A549 (cell line): ENCODE measurements around the gene EEF1A1. TPM values are rescaled to one million over a fixed set of nuclear protein-coding genes. Genes with fewer than 3 reads are reported as not detected.
"Not testable (repeated sequence)": the region's sequence is repeated elsewhere in the genome, so short reads cannot be mapped to it uniquely, and the experiment has no call there.

Experiments
- ATAC-seq, 2 experiments: fragments of 200-7000 bp in 1 of 2; fragments of >200 bp in 1 of 2; cut with Nextera tagmentation in 1 of 2; cut with Tn5 transposase in 1 of 2; 3 replicates each; pipeline versions ENCODE4 v1.8.0 to v1.9.1; 2018 to 2020; ENCODE audit warnings: mild to moderate bottlenecking in 1 of 2, moderate library complexity in 1 of 2
- CTCF ChIA-PET: fragments of 300-600 bp; sonication (Branson Sonifier 250); formaldehyde crosslinking; extraction: SDS; loops from one replicate; lab custom pipeline; 2021; ENCODE audit warnings: antibody characterized with exemption, inconsistent platforms; lab: Yijun Ruan, JAX
- POLR2A ChIA-PET: fragments of 350-600 bp; formaldehyde crosslinking; extraction: SDS; loops from one replicate; lab custom pipeline; 2021; ENCODE audit warnings: antibody characterized with exemption, inconsistent platforms; lab: Yijun Ruan, JAX
- DNase-seq, 2 experiments: peaks; one replicate each; pipeline versions ENCODE4 v3.0.0 to v3.0.0-alpha.2; 2011 to 2016; ENCODE audit warnings: low read depth in 1 of 2, low spot score in 1 of 2
- FAIRE-seq: peaks from 2 replicates; lab custom pipeline; 2011; peaks lifted over from hg19 to GRCh38; lab: Jason Lieb, UNC
- H3K27ac ChIP-seq, 2 experiments: fragments of >200 bp; sonication (Bioruptor Twin); formaldehyde crosslinking; 3 replicates each; pipeline ENCODE4 v1.5.1; 2016 to 2017
- H3K4me1 ChIP-seq: fragments of >200 bp; sonication (Bioruptor Twin); formaldehyde crosslinking; 3 replicates; pipeline ENCODE4 v1.6.1; 2016
- H3K4me2 ChIP-seq: fragments of >200 bp; sonication (Bioruptor Twin); formaldehyde crosslinking; 3 replicates; pipeline ENCODE4 v1.6.1; 2016
- H3K4me3 ChIP-seq: fragments of >200 bp; sonication (Bioruptor Twin); formaldehyde crosslinking; 3 replicates; pipeline ENCODE4 v1.5.1; 2016
- H3K9me3 ChIP-seq: fragments of >200 bp; sonication (Bioruptor Twin); formaldehyde crosslinking; 3 replicates; pipeline ENCODE4 v1.6.1; 2016
- EHF ChIP-seq: fragments of 250-450 bp; sonication (Bioruptor Pico); IDR thresholded peaks from 2 replicates; pipeline ENCODE4 v1.5.0; 2020; ENCODE audit warnings: mild to moderate bottlenecking
- FOSB ChIP-seq: fragments of 250-450 bp; sonication (Bioruptor Pico); IDR thresholded peaks from 2 replicates; pipeline ENCODE4 v1.5.0; 2020; ENCODE audit warnings: mild to moderate bottlenecking, moderate library complexity
- FOSL2 ChIP-seq, 2 experiments: fragments of 450-650 bp in 1 of 2; fragments of >200 bp in 1 of 2; sonication (Bioruptor Twin) in 1 of 2; formaldehyde crosslinking; IDR thresholded peaks; 2 replicates each; pipeline versions ENCODE4 v1.5.0 to v1.6.1; 2016 to 2020; ENCODE audit warnings: mild to moderate bottlenecking in 1 of 2, moderate library complexity in 1 of 2
- HOXA7 ChIP-seq: fragments of 250-450 bp; sonication (Bioruptor Pico); IDR thresholded peaks from 2 replicates; pipeline ENCODE4 v1.5.0; 2020; ENCODE audit warnings: mild to moderate bottlenecking, moderate library complexity
- HOXB5 ChIP-seq: fragments of 250-450 bp; sonication (Bioruptor Pico); IDR thresholded peaks from 2 replicates; pipeline ENCODE4 v1.5.0; 2020; ENCODE audit warnings: mild to moderate bottlenecking, moderate library complexity
- JUN ChIP-seq, 2 experiments: fragments of >200 bp; sonication (Bioruptor Twin); formaldehyde crosslinking; IDR thresholded peaks; 2 replicates in 1 of 2; 3 replicates in 1 of 2; pipeline ENCODE4 v1.6.1; 2016 to 2017
- MAX ChIP-seq: IDR thresholded peaks from 2 replicates; pipeline ENCODE4 v1.6.1; 2012
- POLR2AphosphoS2 ChIP-seq: conservative IDR thresholded peaks from 2 replicates; pipeline ENCODE4 v1.6.1; 2012; ENCODE audit warnings: low read length, improper control_type of control experiment, inconsistent platforms
- RARB ChIP-seq: fragments of 250-450 bp; sonication (Bioruptor Pico); IDR thresholded peaks from 2 replicates; pipeline ENCODE4 v1.8.0; 2021; ENCODE audit warnings: mild to moderate bottlenecking, moderate library complexity
- TFCP2L1 ChIP-seq: fragments of 250-450 bp; sonication (Bioruptor Pico); IDR thresholded peaks from 2 replicates; pipeline ENCODE4 v1.5.0; 2021; ENCODE audit warnings: mild to moderate bottlenecking
- TP53 ChIP-seq: fragments of 250-450 bp; sonication (Bioruptor Pico); IDR thresholded peaks from 2 replicates; pipeline ENCODE4 v1.5.0; 2021; ENCODE audit warnings: mild to moderate bottlenecking, moderate library complexity
- ZC3H11A ChIP-seq: fragments of 450-650 bp; IDR thresholded peaks from 2 replicates; pipeline ENCODE4 v1.6.1; 2014; ENCODE audit warnings: antibody characterized with exemption, mild to moderate bottlenecking
- WGBS: methylation state at CpG from one replicate; pipeline ENCODE4 v1.1.6; 2017; ENCODE audit errors: missing lambda C conversion rate; 5-methylcytosine and 5-hydroxymethylcytosine counted together
- polyA plus RNA-seq, 4 experiments: library from polyadenylated mRNA; depleted of rRNA in 3 of 4; stranded (reverse); fragments of >200 nt; fragmentation: RNase III in 1 of 4; extraction: RNeasy Plus Mini Kit Qiagen cat#74134 plus additional on column Dnase treatment in 1 of 4; gene quantifications; 2 replicates in 3 of 4; 3 replicates in 1 of 4; pipeline ENCODE4 v1.2.3, GENCODE V29; 2011 to 2017
- TF ChIP-seq, protein P1 (sequence below): fragments of 250-450 bp; sonication (Bioruptor Pico); IDR thresholded peaks from 2 replicates; pipeline ENCODE4 v1.5.0; 2021; ENCODE audit warnings: mild to moderate bottlenecking, moderate library complexity, borderline replicate concordance
- TF ChIP-seq, protein P2 (sequence below): fragments of 200-600 bp; sonication (generic); IDR thresholded peaks from 2 replicates; pipeline ENCODE4 v1.6.1; 2016; ENCODE audit warnings: antibody characterized with exemption, mild to moderate bottlenecking, moderate library complexity
- TF ChIP-seq, protein P3 (sequence below): IDR thresholded peaks from 2 replicates; pipeline ENCODE4 v1.6.1; 2012

EEF1A1 gene
- polyA plus RNA-seq, 2 of the 4 experiments (the other 2 are of a cell fraction) = 5,660 to 9,755 TPM

DNA sequence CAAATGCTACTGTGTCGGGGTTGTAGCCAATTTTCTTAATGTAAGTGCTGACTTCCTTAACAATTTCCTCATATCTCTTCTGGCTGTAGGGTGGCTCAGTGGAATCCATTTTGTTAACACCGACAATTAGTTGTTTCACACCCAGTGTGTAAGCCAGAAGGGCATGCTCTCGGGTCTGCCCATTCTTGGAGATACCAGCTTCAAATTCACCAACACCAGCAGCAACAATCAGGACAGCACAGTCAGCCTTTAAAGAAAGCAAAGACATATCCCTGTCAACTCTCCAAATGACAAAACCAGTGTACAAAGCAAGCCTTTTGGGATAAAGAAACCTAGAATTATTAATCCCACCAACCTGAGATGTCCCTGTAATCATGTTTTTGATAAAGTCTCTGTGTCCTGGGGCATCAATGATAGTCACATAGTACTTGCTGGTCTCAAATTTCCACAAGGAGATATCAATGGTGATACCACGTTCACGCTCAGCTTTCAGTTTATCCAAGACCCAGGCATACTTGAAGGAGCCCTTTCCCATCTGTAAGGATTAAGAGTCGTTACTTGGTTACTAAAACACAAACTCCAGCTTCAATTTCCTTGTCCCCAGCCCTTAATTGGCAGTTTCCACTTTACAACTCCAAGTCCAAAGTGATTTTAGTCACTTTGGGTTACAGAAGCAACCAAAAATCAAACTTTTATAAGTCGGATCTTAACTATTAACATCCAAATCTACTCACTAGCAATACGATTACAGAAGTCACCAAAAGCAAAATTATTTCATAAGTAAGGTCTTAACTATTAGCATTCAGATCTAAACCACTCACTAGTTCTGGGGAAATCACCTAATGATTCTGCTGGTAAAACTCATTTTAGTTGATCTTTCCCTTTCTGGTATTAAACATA, 1.6 kb downstream of the EEF1A1 start:
- H3K4me1 ChIP-seq = peaks cover 39% of the 10 kb centered on the region
- 1% methylated on average over 5 of the region's 8 CpGs for WGBS
- ATAC-seq, DNase-seq: not testable (repeated sequence)
- peak; percentile 95 for TF ChIP-seq HOXA7 (CRISPR knock-in tag)
- peak; percentile 86; the same call in 1 of the 2 replicates for TF ChIP-seq TFCP2L1 (CRISPR knock-in tag)
- TF ChIP-seq RARB (CRISPR knock-in tag) = peak; percentile 87; the same call in 1 of the 2 replicates
- TF ChIP-seq, protein P1, sequence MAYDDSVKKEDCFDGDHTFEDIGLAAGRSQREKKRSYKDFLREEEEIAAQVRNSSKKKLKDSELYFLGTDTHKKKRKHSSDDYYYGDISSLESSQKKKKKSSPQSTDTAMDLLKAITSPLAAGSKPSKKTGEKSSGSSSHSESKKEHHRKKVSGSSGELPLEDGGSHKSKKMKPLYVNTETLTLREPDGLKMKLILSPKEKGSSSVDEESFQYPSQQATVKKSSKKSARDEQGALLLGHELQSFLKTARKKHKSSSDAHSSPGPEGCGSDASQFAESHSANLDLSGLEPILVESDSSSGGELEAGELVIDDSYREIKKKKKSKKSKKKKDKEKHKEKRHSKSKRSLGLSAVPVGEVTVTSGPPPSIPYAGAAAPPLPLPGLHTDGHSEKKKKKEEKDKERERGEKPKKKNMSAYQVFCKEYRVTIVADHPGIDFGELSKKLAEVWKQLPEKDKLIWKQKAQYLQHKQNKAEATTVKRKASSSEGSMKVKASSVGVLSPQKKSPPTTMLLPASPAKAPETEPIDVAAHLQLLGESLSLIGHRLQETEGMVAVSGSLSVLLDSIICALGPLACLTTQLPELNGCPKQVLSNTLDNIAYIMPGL (CRISPR knock-in tag) = peak; percentile 45; the same call in 1 of the 2 replicates
- TF ChIP-seq FOSB (CRISPR knock-in tag) = peak; percentile 94
- TF ChIP-seq, protein P2, sequence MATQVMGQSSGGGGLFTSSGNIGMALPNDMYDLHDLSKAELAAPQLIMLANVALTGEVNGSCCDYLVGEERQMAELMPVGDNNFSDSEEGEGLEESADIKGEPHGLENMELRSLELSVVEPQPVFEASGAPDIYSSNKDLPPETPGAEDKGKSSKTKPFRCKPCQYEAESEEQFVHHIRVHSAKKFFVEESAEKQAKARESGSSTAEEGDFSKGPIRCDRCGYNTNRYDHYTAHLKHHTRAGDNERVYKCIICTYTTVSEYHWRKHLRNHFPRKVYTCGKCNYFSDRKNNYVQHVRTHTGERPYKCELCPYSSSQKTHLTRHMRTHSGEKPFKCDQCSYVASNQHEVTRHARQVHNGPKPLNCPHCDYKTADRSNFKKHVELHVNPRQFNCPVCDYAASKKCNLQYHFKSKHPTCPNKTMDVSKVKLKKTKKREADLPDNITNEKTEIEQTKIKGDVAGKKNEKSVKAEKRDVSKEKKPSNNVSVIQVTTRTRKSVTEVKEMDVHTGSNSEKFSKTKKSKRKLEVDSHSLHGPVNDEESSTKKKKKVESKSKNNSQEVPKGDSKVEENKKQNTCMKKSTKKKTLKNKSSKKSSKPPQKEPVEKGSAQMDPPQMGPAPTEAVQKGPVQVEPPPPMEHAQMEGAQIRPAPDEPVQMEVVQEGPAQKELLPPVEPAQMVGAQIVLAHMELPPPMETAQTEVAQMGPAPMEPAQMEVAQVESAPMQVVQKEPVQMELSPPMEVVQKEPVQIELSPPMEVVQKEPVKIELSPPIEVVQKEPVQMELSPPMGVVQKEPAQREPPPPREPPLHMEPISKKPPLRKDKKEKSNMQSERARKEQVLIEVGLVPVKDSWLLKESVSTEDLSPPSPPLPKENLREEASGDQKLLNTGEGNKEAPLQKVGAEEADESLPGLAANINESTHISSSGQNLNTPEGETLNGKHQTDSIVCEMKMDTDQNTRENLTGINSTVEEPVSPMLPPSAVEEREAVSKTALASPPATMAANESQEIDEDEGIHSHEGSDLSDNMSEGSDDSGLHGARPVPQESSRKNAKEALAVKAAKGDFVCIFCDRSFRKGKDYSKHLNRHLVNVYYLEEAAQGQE = peak; percentile 0; the same call in 1 of the 2 replicates
- TF ChIP-seq, all 56 proteins: peak for 6; not testable (repeated sequence) for 50
- Histone ChIP-seq H3K4me2 (peak overlapping the region; percentile 77), H3K4me3 (peak overlapping the region; percentile 91), H3K27ac (peak overlapping the region; percentile 99 to 100)
- CTCF ChIA-PET = interaction anchor here (1.0 to 6.1 kb wide), 2 partner anchors 92 kb away, joined by 4 to 40 read pairs; no protein-coding TSS in a partner anchor
- FAIRE-seq, H3K9me3 ChIP-seq: not testable (repeated sequence)
- POLR2A ChIA-PET = interaction anchor here (1.1 to 5.2 kb wide), 7 partner anchors 58 to 176 kb away, joined by 3 to 115 read pairs (median 18); partner anchors contain the start of genes MTO1 and SLC17A5

GRCh38 chr6:73518100-73518981, 2.5 kb downstream of the EEF1A1 start:
- POLR2A ChIA-PET, FAIRE-seq, ATAC-seq, H3K9me3 ChIP-seq, DNase-seq: not testable (repeated sequence)
- Histone ChIP-seq H3K4me1 (peaks cover 37% of the 10 kb centered on the region), H3K4me2 (peak overlapping the region; percentile 77), H3K4me3 (peak overlapping the region; percentile 91), H3K27ac (peak overlapping the region; percentile 99 to 100)
- CTCF ChIA-PET = interaction anchor here (1.0 to 3.2 kb wide), 2 partner anchors 62 to 93 kb away, joined by 4 to 10 read pairs; no protein-coding TSS in a partner anchor
- 0 out of 5 replicates have a peak, but pooled peaks of 1 of the 2 experiments have one; percentile 30 for TF ChIP-seq JUN (IDR thresholded peaks at IDR 0.05)
- 2% methylated on average over 17 of the region's 19 CpGs for WGBS

DNA sequence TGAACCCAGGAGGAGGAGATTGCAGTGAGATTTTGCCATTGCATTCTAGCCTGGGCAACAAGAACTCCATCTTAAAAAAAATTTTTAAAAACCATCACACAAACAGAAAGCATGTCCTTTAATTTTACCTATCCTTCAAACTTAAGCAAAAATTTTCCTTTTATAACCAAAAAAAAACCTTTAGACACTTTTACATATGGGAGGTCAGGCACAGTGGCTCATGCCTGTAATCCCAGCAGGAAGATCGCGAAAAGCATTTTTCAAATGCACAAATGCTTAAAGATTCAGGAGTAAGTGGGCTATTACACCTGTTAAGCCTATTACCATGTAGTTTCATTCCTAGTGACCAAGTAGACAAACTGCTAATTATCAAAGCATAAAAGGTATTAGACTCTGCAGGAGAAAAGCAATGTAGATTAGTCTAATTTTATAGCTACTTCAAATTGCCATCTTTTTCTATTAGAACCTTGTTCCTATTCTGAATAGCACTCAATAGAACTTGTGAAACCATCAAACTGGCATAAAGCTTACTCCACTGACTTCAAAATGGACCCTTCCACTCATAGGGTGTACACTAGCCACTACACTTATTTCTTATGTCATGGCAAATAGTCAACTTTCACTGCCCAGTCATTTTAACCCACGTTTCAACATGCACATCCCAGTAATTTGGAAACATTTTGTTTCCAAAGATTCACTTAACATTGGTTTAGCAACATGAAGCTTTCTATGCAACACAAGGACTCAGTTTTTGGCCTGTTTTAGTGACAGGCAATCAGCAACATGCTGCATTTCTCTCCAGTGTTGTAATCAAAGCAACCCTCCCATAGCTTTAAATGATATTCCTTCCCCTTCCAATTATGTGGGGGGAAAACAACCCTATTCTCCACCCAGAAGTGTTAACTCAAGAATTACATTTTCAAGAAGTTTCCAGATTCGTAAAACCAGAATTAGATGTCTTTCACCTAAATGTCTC, 4.0 kb downstream of the EEF1A1 start:
- ChIA-PET CTCF (interaction anchor here (3.2 kb wide), 1 partner anchor 64 kb away, joined by 10 read pairs; no protein-coding TSS in a partner anchor), POLR2A (interaction anchor here (1.1 to 3.9 kb wide), 4 partner anchors 63 to 136 kb away, joined by 3 to 17 read pairs (median 8); no protein-coding TSS in a partner anchor)
- DNase-seq (no peak), ATAC-seq (no peak), FAIRE-seq (no peak)
- WGBS = 47% methylated on average over 4 of the region's 4 CpGs
- Histone ChIP-seq H3K4me1 (peaks cover 27% of the 10 kb centered on the region), H3K9me3 (no peaks in the 10 kb centered on the region), H3K4me2 (peak overlapping the region; percentile 77), H3K4me3 (peak overlapping the region; percentile 44), H3K27ac (peak overlapping the region; percentile 29 to 80; a peak in 5 of 6 replicates)
- TF ChIP-seq HOXA7 (CRISPR knock-in tag) (peak; percentile 96), HOXB5 (CRISPR knock-in tag) (0 out of 2 replicates have a peak, but pooled peaks have one; percentile 7), EHF (CRISPR knock-in tag) (peak; percentile 15; the same call in 1 of the 2 replicates), TP53 (CRISPR knock-in tag) (peak; percentile 72), FOSB (CRISPR knock-in tag) (peak; percentile 58), FOSL2 (IDR thresholded peaks at IDR 0.05) (no peak), FOSL2 (CRISPR knock-in tag; IDR thresholded peaks at IDR 0.05) (no peak), ZC3H11A (no peak), RARB (CRISPR knock-in tag) (peak; percentile 74), POLR2AphosphoS2 (peak; percentile 91), MAX (no peak), TFCP2L1 (CRISPR knock-in tag) (peak; percentile 83; the same call in 1 of the 2 replicates)
- TF ChIP-seq, protein P3, sequence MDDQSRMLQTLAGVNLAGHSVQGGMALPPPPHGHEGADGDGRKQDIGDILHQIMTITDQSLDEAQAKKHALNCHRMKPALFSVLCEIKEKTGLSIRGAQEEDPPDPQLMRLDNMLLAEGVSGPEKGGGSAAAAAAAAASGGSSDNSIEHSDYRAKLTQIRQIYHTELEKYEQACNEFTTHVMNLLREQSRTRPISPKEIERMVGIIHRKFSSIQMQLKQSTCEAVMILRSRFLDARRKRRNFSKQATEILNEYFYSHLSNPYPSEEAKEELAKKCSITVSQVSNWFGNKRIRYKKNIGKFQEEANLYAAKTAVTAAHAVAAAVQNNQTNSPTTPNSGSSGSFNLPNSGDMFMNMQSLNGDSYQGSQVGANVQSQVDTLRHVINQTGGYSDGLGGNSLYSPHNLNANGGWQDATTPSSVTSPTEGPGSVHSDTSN = no peak
